GM12873 (cell line): ENCODE results near the gene POLR3K.

Source experiments
- TF ChIP-seq, protein P1 (sequence below): IDR thresholded peaks from 2 replicates; pipeline ENCODE4 v1.5.1; 2012; ENCODE audit warnings: low read depth, mild to moderate bottlenecking, moderate library complexity, low read length, control low read depth; ENCODE audit not compliant: insufficient read depth; ENCODE audit errors: missing control alignments

POLR3K gene

DNA sequence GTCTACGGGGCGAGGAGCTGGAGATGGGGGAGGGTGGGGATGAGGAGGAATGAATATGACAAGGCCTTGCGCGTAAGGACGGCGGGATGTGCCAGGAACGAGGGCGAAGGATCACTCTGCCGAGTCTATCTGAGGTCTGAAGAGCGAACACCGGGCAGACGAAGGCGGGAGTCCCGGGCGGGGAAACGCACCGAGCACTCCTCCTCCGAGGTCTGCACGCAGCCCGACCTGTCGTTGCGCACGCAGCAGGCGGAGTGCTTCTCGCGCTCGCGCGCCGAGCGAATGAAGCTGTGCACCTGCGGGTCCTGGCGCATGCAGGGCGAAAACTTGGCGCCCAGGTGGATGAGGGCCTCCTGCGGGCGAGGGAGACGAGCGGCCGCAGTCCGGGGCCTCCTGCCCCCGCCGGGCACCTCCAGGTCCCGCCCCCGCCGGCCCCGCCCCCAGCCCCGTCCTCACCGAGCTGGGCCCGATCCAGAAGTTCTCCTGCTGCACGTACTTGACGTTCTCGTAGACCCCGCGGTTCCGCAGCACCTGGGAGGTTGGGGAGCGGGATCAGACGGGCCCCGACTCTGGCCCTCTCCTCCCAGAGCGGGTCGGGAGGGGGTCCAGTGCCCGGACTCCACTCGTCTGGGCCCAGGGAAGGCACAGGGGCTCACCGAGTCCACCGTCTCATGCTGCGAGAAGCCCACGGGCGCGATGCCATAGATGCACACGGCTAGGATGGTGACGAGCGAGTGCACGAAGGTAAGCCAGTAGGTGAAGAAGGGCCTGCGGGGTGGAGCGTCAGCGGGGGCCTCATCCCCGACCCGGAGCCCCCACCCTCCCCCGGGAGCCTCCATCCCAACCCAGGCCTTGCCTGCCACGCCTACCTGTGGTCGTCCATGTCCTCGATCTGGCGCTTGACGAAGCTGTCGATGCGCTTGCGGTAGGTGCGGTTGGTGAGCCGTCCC is 7.8 kb upstream of the POLR3K start:
- TF ChIP-seq, protein P1, sequence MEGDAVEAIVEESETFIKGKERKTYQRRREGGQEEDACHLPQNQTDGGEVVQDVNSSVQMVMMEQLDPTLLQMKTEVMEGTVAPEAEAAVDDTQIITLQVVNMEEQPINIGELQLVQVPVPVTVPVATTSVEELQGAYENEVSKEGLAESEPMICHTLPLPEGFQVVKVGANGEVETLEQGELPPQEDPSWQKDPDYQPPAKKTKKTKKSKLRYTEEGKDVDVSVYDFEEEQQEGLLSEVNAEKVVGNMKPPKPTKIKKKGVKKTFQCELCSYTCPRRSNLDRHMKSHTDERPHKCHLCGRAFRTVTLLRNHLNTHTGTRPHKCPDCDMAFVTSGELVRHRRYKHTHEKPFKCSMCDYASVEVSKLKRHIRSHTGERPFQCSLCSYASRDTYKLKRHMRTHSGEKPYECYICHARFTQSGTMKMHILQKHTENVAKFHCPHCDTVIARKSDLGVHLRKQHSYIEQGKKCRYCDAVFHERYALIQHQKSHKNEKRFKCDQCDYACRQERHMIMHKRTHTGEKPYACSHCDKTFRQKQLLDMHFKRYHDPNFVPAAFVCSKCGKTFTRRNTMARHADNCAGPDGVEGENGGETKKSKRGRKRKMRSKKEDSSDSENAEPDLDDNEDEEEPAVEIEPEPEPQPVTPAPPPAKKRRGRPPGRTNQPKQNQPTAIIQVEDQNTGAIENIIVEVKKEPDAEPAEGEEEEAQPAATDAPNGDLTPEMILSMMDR, result no peak

DNA sequence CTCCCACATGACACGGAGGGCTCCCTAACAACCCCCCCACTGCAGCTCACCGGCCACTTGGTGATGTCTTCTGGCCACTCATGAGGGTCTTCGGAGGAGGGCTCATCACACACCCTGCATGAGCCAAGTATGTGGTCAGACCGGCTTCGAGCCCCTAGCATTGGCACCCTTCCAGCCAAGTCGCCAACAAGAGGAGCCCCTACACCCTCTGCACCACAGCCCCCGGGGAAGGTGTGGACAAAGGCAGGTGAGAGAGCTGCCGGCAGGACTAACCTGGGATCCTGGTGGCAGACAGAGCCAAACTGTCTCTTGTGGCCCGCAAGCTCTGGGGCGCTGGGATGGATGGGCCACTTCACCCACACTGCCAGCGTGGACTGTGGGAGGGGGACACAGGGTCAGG is 6.8 kb upstream of the POLR3K start:
- TF ChIP-seq, protein P1, result no peak

DNA sequence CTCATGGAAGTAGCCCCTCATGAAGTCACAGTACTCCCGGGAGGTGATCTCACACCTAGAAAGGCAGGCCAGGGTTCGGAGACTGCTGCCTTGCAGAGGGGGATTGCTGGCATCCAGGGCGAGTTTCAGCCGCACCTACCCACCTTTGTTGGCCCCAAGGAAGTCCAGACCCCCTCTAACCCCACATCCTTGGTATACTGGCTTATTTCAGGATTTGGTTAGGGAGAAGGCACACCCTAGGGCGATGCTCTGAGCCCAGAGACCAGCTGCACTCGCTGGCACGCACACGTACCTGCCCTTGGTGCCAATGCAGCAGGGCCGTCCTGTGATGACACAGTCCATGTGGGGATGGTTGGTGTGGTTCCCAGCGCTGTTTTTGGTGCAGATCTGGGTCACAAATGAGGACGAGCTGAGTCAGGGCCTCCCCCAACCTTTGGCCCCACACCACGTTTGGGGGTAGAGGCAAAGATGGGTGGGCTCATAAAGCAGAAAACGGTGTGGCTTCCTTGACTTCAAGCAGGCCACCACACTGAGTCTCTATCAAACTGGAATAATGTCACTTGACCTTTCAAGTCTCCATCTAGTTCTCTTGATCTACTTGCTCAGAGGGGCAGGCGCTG is 6.1 kb upstream of the POLR3K start:
- TF ChIP-seq, protein P1, result no peak

DNA sequence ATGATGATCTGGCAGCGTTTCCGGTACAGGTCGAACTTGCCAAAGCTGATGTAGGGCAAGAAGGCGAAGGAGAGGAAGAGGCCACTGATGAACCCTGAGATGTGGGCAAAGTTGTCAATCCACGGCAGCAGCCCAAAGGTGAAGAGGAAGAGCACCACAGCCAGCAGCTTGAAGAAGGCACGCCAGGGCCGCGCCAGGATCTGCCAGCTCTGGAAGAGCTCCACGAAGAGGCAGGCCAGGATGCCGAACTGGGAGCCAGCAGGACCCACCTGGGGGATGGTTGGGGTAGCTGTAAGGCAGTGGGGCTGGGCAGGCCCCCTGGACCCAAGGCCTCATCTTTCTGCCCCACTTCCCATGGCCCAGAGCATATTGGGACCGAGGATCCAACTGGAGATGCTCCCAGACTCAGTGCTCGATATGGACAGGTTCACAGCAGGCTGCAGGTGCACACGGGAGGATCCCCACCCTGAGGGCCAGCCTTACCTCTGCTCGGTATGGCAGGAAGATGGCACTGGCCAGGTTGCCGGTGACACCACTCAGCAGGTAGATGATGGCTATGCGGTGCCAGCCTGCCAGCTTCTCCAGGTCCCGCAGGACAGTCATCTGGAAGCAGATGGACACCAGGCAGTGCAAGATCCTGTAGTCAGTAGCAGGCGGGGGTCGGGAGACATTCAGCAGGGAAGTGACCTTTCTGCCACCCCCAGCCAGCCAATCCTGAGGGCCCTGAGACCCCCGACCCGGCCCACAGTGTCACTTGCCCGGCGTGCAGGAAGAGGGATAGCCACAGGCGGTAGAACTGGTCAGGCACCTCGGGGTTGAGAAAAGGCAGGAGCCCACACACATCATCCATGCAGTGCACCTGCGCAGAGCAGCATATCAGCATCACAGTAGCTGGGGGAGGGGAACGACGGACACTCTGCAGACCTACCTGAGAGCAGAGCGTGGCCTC is 5.4 kb upstream of the POLR3K start:
- TF ChIP-seq, protein P1, result no peak

DNA sequence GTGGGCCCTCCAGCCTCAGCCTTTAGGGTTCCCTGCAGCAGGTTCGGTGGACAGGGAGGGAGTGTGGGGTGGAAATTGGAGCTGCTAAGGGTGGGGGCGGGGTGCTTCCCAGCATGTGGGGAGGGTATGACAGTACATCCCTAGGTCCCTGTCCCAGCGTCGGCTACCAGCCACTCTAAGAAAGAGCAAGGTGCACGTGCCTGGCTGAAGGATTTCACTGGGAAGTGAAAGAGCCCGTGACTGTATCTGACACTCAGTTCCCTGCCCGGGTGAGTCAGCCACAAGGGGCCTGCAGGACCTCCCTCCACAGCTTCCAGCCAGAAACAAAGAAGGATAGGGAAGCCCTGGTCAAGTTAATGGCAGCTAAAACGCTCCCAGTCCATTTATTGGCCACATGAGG is 4.3 kb upstream of the POLR3K start:
- TF ChIP-seq, protein P1, result no peak

DNA sequence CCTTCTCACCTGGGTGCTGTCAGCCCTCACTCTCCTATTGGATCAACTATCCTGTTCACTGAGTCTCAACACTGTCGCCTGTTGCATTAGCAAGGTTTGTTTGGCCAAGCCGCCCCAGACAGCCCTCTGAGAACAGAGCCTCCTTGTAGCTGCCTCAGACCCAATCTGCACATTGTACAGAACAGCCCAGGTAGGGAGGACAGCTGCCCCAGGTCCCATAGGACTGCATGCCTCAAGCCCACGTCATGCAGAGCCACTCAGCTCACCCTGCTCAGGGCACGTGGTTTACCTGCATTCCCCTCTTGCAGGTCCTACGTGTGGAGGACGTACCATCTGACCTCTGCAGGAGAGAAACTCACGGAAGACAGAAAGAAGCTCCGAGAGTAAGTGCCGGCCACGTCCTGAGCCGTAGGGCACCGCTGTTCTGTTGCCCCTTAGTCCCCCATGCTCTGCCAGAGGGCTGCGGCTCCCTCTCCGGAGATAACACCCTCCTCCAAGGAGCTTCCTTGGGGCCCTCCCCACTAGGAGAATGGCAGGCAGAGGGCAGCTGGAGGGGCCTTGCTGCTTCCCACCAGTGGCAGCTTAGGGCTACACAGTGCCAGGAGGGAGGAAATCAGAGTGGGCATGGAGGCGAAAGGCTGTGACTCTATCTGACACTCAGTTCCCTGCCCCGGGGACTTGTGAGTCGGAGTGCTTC is 3.0 kb upstream of the POLR3K start:
- TF ChIP-seq, protein P1, result no peak
